Fibroblast of villous mesenchyme (primary cell): ENCODE results near the gene RTN4. TPM values are rescaled to one million over a fixed set of nuclear protein-coding genes. Genes with fewer than 3 reads are reported as not detected.

Experiments
- DNase-seq: peaks from one replicate; pipeline ENCODE4 v3.0.0-alpha.2; 2010; ENCODE audit warnings: low read depth
- H3K4me3 ChIP-seq: 2 replicates; pipeline ENCODE4 v1.5.1; 2011; ENCODE audit warnings: low read depth, mild to moderate bottlenecking, low read length
- CTCF ChIP-seq: IDR thresholded peaks from 2 replicates; pipeline ENCODE4 v1.5.1; 2012; ENCODE audit warnings: low read depth, mild to moderate bottlenecking, low read length; ENCODE audit not compliant: insufficient read depth
- total RNA-seq: library from RNA; depleted of rRNA; stranded (reverse); fragments of >200 nt; gene quantifications from 2 replicates; pipeline ENCODE4 v1.2.3, GENCODE V29; 2012

RTN4 gene
- total RNA-seq, 1 donor = 262 TPM

GRCh38 chr2:54941248-54941984, 108.8 kb downstream of the RTN4 start:
- no peak overlapping the region for H3K4me3 ChIP-seq
- TF ChIP-seq CTCF = no peak
- DNase-seq = no peak

GRCh38 chr2:54940723-54941122, 109.5 kb downstream of the RTN4 start:
- DNase-seq = no peak
- TF ChIP-seq CTCF = no peak
- no peak overlapping the region for H3K4me3 ChIP-seq

DNA sequence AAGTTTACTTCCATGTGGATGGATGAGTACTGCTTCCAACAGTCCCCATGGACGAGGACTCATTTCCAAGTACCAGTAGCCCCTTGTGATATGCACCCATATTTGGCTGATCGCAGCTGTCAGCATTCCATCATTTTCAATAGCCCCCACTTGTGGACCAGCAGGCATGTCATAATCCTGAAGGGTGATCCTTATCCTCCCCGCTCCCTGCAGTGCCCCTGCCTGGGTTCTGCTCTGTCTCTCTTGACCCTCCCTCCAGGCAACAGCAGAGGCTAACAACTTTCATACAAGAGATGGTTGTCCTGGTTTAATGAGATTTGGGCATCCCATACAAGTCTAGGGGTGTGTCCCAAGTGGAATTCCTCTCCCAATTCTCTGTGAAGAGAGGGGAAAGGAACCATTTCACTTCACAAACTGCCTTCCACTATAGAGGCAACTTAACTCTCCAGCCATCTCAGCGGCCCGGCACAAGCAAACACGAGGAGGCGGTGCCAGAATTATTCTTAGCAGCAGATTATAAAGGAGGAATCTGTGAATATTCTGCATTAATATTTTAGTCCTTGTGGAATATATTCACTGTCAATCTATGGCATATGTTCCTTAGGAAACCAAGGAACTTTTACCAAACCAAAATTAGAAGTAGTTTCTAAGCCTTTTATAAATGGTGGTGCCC, 110.7 kb downstream of the RTN4 start:
- no peak for DNase-seq
- TF ChIP-seq CTCF = no peak
- H3K4me3 ChIP-seq = no peak overlapping the region

GRCh38 chr2:54936766-54937165, 113.5 kb downstream of the RTN4 start:
- H3K4me3 ChIP-seq = no peak overlapping the region
- DNase-seq = no peak

GRCh38 chr2:54935389-54935788, 114.9 kb downstream of the RTN4 start:
- H3K4me3 ChIP-seq = no peak overlapping the region
- no peak for TF ChIP-seq CTCF
- no peak for DNase-seq

More at GRCh38 chr2:54936766-54937165, 113.5 kb downstream of the RTN4 start:
- no peak for TF ChIP-seq CTCF

GRCh38 chr2:54931473-54931872, 118.8 kb downstream of the RTN4 start:
- TF ChIP-seq CTCF = no peak
- DNase-seq = no peak

More at GRCh38 chr2:54931473-54931872, 118.8 kb downstream of the RTN4 start:
- no peak overlapping the region for H3K4me3 ChIP-seq
